ENCODE results near the gene TP53I13. TPM values are rescaled to one million over a fixed set of nuclear protein-coding genes. Genes with fewer than 3 reads are reported as not detected.

The TP53I13 gene
- total RNA-seq, 2 experiments from 2014 or later, result 46.7 to 50.2 TPM

GRCh38 chr17:29608986-29609385, 40.5 kb downstream of the TP53I13 start:
- CTCF ChIA-PET, result interaction anchor here (1.0 to 1.6 kb wide), 3 partner anchors 9 to 170 kb away, joined by 3 to 15 read pairs (median 4); no protein-coding TSS in a partner anchor
- Mint-ChIP-seq H3K9me3 (no peaks in the 10 kb centered on the region), H3K27me3 (no peaks in the 10 kb centered on the region), H3K36me3 (ENCODE audit: low read depth) (no peaks in the 10 kb centered on the region), H3K4me1 (ENCODE audit: low read depth) (peaks cover 6% of the 10 kb centered on the region), H3K27ac (no peak overlapping the region), H3K4me3 (no peak overlapping the region)
- no peak for ATAC-seq
- intact Hi-C loops (cut with micrococcal nuclease), result no loop called here
- POLR2A ChIA-PET, result interaction anchor here (1.4 kb wide), 1 partner anchor 15 kb away, joined by 5 read pairs; no protein-coding TSS in a partner anchor
- DNase-seq, result no peak
- TF ChIP-seq, protein P1, sequence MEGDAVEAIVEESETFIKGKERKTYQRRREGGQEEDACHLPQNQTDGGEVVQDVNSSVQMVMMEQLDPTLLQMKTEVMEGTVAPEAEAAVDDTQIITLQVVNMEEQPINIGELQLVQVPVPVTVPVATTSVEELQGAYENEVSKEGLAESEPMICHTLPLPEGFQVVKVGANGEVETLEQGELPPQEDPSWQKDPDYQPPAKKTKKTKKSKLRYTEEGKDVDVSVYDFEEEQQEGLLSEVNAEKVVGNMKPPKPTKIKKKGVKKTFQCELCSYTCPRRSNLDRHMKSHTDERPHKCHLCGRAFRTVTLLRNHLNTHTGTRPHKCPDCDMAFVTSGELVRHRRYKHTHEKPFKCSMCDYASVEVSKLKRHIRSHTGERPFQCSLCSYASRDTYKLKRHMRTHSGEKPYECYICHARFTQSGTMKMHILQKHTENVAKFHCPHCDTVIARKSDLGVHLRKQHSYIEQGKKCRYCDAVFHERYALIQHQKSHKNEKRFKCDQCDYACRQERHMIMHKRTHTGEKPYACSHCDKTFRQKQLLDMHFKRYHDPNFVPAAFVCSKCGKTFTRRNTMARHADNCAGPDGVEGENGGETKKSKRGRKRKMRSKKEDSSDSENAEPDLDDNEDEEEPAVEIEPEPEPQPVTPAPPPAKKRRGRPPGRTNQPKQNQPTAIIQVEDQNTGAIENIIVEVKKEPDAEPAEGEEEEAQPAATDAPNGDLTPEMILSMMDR (IDR thresholded peaks at IDR 0.05), result no peak

DNA sequence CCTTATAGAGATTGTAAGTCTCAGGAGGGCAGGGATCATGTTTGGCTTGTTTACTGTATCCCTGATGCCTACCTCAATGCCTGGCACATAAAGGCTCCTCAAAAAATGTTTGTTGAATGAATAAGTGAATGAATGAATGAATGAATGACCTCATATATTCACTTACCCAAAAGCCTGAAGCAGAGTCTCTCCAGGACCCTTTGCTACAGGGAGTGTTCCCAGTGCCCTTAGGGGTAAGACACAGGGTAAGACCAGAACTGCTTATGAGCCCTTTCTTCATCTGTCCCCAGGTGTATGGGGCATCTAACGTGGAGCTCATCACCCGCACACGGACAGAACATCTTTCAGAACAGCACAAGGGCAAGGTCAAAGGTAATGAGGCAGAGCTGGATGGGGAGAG, 41.9 kb downstream of the TP53I13 start:
- Mint-ChIP-seq H3K27me3 (no peaks in the 10 kb centered on the region), H3K4me3 (no peak overlapping the region), H3K36me3 (ENCODE audit: low read depth) (no peaks in the 10 kb centered on the region), H3K4me1 (ENCODE audit: low read depth) (peaks cover 18% of the 10 kb centered on the region), H3K27ac (no peak overlapping the region), H3K9me3 (no peaks in the 10 kb centered on the region)
- ATAC-seq (no peak), DNase-seq (no peak)
- intact Hi-C loops (cut with micrococcal nuclease), result no loop called here
- ChIA-PET POLR2A (interaction anchor here (1.2 kb wide), 1 partner anchor 16 kb away, joined by 3 read pairs; no protein-coding TSS in a partner anchor), CTCF (interaction anchor here (1.3 kb wide), 1 partner anchor 19 kb away, joined by 3 read pairs; no protein-coding TSS in a partner anchor)
- TF ChIP-seq, protein P1 (IDR thresholded peaks at IDR 0.05), result no peak

DNA sequence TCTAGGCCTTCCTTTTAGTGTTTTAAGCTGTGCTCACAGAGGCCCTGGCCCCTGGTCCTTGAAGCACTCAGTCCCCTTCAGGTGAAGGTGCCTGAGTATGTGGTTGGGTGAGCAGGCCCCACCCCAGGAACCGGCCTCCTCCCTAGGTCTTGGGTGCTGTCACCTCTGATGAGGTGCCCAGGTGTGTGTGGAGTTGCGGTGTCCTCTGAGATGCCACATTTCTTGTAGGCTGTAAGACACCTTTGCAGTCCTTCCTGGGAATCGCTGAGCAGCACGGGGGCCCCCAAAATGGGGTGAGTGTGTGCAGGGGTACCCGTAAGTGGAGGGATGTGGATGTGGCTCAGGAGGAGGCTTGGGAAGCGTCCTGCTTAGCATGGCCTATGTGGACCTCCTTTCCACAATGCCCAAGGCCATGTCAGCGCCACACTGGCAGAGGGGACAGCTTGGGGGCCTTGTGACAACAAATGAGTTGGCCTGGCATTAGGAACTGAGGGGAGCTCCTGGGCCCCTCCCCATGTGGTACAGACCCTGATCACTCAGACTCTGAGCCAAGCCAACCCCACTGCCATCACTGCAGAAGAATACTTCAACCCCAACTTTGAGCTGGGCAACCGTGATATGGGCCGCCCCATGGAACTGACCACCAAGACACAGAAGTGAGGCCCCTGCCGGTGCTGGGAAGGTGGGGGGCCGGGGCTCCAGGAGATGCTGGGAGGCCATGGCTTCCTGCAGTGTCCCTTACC, 43.0 kb downstream of the TP53I13 start:
- H3K27ac Mint-ChIP-seq, result no peak overlapping the region
- no peak for ATAC-seq
- H3K27me3 Mint-ChIP-seq, result peaks cover 2% of the 10 kb centered on the region
- CTCF ChIA-PET, result interaction anchor here (1.3 to 1.6 kb wide), 2 partner anchors 20 to 168 kb away, joined by 3 read pairs; no protein-coding TSS in a partner anchor
- TF ChIP-seq, protein P1 (IDR thresholded peaks at IDR 0.05), result no peak
- H3K36me3 Mint-ChIP-seq (ENCODE audit: low read depth), result no peaks in the 10 kb centered on the region
- intact Hi-C loops (cut with micrococcal nuclease), result no loop called here
- H3K4me1 Mint-ChIP-seq (ENCODE audit: low read depth), result peaks cover 28% of the 10 kb centered on the region
- POLR2A ChIA-PET, result interaction anchor here (0.6 to 1.2 kb wide), 6 partner anchors 17 to 37 kb away, joined by 3 read pairs; no protein-coding TSS in a partner anchor
- H3K4me3 Mint-ChIP-seq, result no peak overlapping the region
- DNase-seq, result no peak
- no peaks in the 10 kb centered on the region for H3K9me3 Mint-ChIP-seq

DNA sequence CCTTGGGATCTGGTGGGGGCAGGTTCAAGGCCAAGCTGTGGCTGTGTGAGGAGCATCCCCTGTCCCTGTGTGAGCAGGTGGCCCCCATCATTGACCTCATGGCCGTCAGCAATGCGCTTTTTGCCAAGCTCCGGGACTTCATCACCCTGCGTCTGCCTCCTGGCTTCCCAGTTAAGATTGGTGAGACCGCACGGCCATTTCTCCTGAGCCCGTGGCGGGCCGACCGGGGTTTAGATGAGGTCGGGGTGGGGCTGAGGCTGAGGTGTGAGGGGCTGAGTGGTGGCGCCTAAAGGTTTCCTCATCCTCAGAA, 43.5 kb downstream of the TP53I13 start:
- TF ChIP-seq, protein P1 (IDR thresholded peaks at IDR 0.05), result no peak
- Mint-ChIP-seq H3K27me3 (peaks cover 2% of the 10 kb centered on the region), H3K36me3 (ENCODE audit: low read depth) (no peaks in the 10 kb centered on the region), H3K9me3 (no peaks in the 10 kb centered on the region), H3K27ac (no peak overlapping the region), H3K4me3 (no peak overlapping the region), H3K4me1 (ENCODE audit: low read depth) (peaks cover 33% of the 10 kb centered on the region)
- CTCF ChIA-PET, result interaction anchor here (1.6 to 8.5 kb wide), 2 partner anchors 44 to 168 kb away, joined by 3 to 97 read pairs; partner anchors contain the start of genes ABHD15 and TP53I13
- no peak for ATAC-seq
- intact Hi-C loops (cut with micrococcal nuclease), result no loop called here
- POLR2A ChIA-PET, result interaction anchor here (0.6 to 1.0 kb wide), 5 partner anchors 20 to 38 kb away, joined by 3 read pairs; no protein-coding TSS in a partner anchor
- no peak for DNase-seq

Data from activated CD8-positive, alpha-beta T cell treated with anti-CD3 and anti-CD28 coated beads for 36 hours (primary cell).